Measurements from ENCODE around the gene PLXDC2. TPM values are rescaled to one million over a fixed set of nuclear protein-coding genes. Genes with fewer than 3 reads are reported as not detected.

PLXDC2 gene
- total RNA-seq, 2 donors from 2014 or later: 19.5 to 26.4 TPM

- WGBS, 2 experiments (ENCODE audit: insufficient coverage in 1 of 2, insufficient read length in 1 of 2): 4% methylated on average over 13 to 32 of the region's 33 CpGs
- peak overlapping the region; percentile 44 for H3K9ac ChIP-seq (ENCODE audit: extremely low read depth, low read length, poor library complexity, severe bottlenecking)
Measured at GRCh38 chr10:19815036-19815730, 1.0 kb upstream of the PLXDC2 start.

GRCh38 chr10:19815731-19816410 lies 361 bp upstream of the PLXDC2 start:
- Mint-ChIP-seq H3K27me3 (ENCODE audit: insufficient read depth) (peaks cover 27% of the 10 kb centered on the region), H3K36me3 (ENCODE audit: low read depth) (peaks cover 3% of the 10 kb centered on the region), H3K27ac (peak overlapping the region; percentile 94), H3K4me1 (peaks cover 13% of the 10 kb centered on the region), H3K9me3 (no peaks in the 10 kb centered on the region), H3K4me3 (peak overlapping the region; percentile 89)
- Histone ChIP-seq H3K4me3 (ENCODE audit: low read length) (peak overlapping the region; percentile 86), H3K27me3 (ENCODE audit: control insufficient read depth, insufficient read depth, low read length, poor library complexity, severe bottlenecking) (peaks cover 41% of the 10 kb centered on the region), H3K27ac (ENCODE audit: low read depth, low read length) (no peak overlapping the region), H3K36me3 (ENCODE audit: control insufficient read depth, insufficient read depth, low read length) (no peaks in the 10 kb centered on the region), H3K9ac (ENCODE audit: extremely low read depth, low read length, poor library complexity, severe bottlenecking) (peak overlapping the region; percentile 44), H3K4me1 (ENCODE audit: control insufficient read depth, insufficient read depth, low read length) (no peaks in the 10 kb centered on the region), H3K9me3 (ENCODE audit: control insufficient read depth, low read length) (no peaks in the 10 kb centered on the region)
- peak; percentile 15 for TF ChIP-seq CTCF (conservative IDR thresholded peaks at IDR 0.05)
- WGBS, 2 experiments (ENCODE audit: insufficient coverage in 1 of 2, insufficient read length in 1 of 2): 0% methylated on average over 23 to 57 of the region's 57 CpGs
- peak; percentile 95 for DNase-seq

More at GRCh38 chr10:19815036-19815730, 1.0 kb upstream of the PLXDC2 start:
- Mint-ChIP-seq H3K27ac (no peak overlapping the region), H3K4me3 (peak overlapping the region; percentile 89), H3K4me1 (peaks cover 13% of the 10 kb centered on the region), H3K27me3 (ENCODE audit: insufficient read depth) (peaks cover 27% of the 10 kb centered on the region), H3K9me3 (no peaks in the 10 kb centered on the region), H3K36me3 (ENCODE audit: low read depth) (peaks cover 3% of the 10 kb centered on the region)
- no peaks in the 10 kb centered on the region for H3K36me3 ChIP-seq (ENCODE audit: control insufficient read depth, insufficient read depth, low read length)
- peak overlapping the region; percentile 86 for H3K4me3 ChIP-seq (ENCODE audit: low read length)
- no peaks in the 10 kb centered on the region for H3K9me3 ChIP-seq (ENCODE audit: control insufficient read depth, low read length)
- peak; percentile 87 for DNase-seq
- H3K4me1 ChIP-seq (ENCODE audit: control insufficient read depth, insufficient read depth, low read length): no peaks in the 10 kb centered on the region
- no peak overlapping the region for H3K27ac ChIP-seq (ENCODE audit: low read depth, low read length)
- TF ChIP-seq CTCF (conservative IDR thresholded peaks at IDR 0.05): no peak
- H3K27me3 ChIP-seq (ENCODE audit: control insufficient read depth, insufficient read depth, low read length, poor library complexity, severe bottlenecking): peaks cover 41% of the 10 kb centered on the region

GRCh38 chr10:19817231-19817933 lies 1.1 kb downstream of the PLXDC2 start:
- Histone ChIP-seq H3K9ac (ENCODE audit: extremely low read depth, low read length, poor library complexity, severe bottlenecking) (peak overlapping the region; percentile 35), H3K4me1 (ENCODE audit: control insufficient read depth, insufficient read depth, low read length) (no peaks in the 10 kb centered on the region), H3K36me3 (ENCODE audit: control insufficient read depth, insufficient read depth, low read length) (no peaks in the 10 kb centered on the region), H3K27me3 (ENCODE audit: control insufficient read depth, insufficient read depth, low read length, poor library complexity, severe bottlenecking) (peaks cover 38% of the 10 kb centered on the region), H3K9me3 (ENCODE audit: control insufficient read depth, low read length) (no peaks in the 10 kb centered on the region), H3K27ac (ENCODE audit: low read depth, low read length) (no peak overlapping the region), H3K4me3 (ENCODE audit: low read length) (peak overlapping the region; percentile 86)
- H3K27me3 Mint-ChIP-seq (ENCODE audit: insufficient read depth): peaks cover 27% of the 10 kb centered on the region
- no peaks in the 10 kb centered on the region for H3K9me3 Mint-ChIP-seq
- WGBS, 2 experiments (ENCODE audit: insufficient coverage in 1 of 2, insufficient read length in 1 of 2): 0% methylated on average over 10 to 27 of the region's 27 CpGs
- H3K36me3 Mint-ChIP-seq (ENCODE audit: low read depth): peaks cover 7% of the 10 kb centered on the region
- TF ChIP-seq CTCF (conservative IDR thresholded peaks at IDR 0.05): peak; percentile 49
- peaks cover 13% of the 10 kb centered on the region for H3K4me1 Mint-ChIP-seq
- DNase-seq: peak; percentile 85
- H3K27ac Mint-ChIP-seq: peak overlapping the region; percentile 94
- H3K4me3 Mint-ChIP-seq: peak overlapping the region; percentile 89
